A204.1 (cell line): ENCODE results near the gene SLC35F3.
"Not testable (repeated sequence)": the region's sequence is repeated elsewhere in the genome, so short reads cannot be mapped to it uniquely, and the experiment has no call there.

ENCODE experiments used
- FAIRE-seq: peaks from 2 replicates; lab custom pipeline; 2012; peaks lifted over from hg19 to GRCh38; lab: Jason Lieb, UNC

Gene SLC35F3

DNA sequence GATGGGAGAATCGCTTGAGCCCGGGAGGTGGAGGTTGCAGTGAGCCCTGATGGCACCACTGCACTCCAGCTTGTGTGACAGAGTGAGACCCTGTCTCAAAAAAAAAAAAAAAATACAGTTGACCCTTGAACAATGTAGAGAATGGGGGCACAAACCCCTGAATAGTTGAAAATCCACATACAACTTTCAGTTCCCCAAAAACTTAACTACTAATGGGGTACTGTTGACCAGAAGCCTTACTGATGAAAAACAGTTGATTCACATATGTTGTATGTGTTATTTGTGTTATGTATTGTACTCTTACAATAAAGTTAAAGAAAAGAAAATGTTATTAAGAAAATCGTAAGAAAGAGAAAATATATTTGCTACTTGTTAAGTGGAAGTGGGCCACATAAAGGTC, 417.6 kb downstream of the SLC35F3 start:
- FAIRE-seq: no peak

DNA sequence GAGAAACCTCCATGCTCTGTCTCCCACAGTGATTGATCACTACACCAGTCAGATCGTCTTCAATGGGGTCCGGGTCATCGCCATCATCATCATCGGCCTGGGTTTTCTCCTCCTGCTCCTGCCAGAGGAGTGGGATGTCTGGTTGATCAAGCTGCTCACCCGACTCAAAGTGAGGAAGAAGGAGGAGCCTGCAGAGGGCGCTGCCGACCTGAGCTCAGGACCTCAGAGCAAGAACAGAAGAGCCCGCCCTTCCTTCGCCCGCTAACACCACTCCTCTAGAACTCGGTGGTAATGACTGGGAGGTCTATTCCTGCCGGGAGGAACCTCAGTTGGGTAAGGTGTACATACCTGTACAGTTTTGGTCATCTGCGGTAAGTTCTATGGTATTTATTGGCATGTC, 418.5 kb downstream of the SLC35F3 start:
- no peak for FAIRE-seq

DNA sequence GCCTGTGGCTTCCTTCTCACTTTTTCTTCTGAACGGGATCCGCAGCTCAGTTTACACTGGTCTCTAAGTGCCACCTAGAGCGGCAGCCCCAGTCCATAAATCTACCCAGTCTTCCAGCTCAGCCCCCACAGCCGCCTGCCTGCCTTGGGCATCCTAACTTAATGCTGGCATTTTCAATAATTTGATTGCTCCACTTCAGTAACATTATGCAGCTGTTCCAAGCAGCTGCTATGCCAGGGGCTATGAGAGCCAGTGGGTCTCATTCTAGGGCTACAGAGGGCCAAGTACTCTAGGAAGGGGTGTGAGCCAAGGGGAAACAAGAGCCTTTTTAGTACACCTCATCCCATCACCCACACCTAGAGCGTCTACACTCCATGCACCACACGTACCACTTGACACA, 420.3 kb downstream of the SLC35F3 start:
- no peak for FAIRE-seq

DNA sequence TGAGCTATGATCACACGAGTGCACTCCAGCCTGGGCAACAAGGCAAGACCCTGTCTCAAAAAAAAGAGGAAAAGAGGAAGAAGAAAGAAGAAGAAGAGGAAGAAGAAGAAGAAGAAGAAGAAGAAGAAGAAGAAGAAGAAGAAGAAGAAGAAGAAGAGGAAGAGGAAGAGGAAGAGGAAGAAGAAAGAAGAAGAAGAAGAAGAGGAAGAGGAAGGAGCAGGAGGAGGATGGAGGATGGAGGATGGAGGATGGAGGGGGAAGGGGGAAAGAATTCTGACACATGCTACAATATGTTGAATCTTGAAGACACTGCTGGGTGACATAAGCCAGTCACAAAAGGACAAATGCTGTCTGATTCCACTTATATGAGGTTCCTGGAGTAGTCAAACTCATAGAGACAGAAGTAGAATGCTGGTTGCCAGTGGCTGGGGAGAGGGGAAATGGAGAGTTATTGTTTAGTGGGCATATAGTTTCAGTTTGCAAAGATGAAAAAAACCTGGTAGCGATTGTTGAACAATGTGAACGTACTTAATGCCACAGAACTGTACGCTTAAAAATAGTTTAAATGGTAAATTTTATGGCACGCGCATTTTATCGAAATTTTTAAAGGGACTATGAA, 421.5 kb downstream of the SLC35F3 start:
- no peak for FAIRE-seq

DNA sequence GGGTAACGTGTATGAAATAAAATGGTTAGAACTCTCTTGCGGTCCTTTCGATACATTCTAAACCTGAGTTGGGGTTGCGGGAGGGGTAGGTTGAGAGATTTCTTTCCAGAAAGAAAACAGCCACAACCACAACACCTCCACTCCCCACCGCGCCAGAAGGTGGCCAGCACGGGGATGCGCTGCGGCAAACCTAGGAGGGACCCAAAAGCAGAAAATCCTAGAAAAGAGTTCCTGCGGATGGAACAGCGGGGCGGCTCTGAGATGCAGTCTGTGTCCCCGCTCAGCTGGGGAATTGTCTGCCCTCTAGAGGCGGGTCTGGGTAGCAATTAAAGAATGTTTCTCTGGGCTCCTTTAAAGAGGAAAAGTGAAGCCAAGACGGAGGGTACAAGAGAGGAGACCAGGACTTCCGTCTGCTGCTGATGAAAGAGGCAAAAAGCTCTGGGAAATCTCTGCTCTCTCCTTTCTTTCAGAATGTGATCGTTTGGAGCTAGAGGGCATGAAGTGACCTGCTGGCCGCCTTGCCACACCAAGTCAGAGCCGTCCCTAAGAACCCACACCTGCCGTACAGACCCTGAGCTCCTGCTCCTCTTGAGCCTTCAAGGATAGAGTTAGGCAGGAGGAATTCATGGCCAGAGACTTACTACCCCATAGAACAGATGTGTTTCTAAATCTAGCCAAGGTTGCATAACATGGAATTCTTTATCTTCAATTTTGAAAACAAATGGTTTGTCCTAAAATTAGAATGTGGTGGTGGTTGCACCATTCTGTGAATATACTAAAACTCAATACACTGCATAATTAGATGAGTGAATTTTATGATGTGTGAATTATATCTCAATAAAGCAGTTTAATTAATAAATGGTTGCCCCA, 422.3 kb downstream of the SLC35F3 start:
- no peak for FAIRE-seq

DNA sequence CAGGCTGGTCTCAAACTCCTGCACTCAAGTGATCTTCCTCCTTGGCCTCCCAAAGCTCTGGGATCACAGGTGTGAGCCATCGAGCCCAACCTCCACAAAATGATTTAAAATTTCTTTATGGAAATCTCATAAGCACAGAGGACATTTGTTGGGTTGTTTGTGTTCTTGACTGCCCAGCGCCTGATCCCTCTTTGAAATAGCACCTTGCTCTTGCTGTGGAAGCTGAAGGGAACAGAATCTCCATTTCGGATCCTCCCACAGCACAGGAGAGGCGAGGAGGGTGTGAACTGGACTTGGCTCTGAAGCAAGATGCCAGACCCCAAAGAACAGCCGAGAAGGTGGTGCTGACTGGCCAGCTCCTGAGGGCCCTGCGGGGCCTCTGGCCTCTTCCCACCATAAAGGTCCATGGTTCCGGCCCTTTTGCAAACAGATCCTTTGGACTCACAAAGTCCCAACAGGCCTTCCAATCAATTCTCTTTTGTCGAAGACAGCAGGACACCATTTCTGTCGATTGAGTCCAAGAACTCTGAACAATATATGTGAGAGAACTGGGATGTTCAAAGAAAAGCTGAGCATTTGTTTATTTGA, 423.2 kb downstream of the SLC35F3 start:
- no peak for FAIRE-seq

DNA sequence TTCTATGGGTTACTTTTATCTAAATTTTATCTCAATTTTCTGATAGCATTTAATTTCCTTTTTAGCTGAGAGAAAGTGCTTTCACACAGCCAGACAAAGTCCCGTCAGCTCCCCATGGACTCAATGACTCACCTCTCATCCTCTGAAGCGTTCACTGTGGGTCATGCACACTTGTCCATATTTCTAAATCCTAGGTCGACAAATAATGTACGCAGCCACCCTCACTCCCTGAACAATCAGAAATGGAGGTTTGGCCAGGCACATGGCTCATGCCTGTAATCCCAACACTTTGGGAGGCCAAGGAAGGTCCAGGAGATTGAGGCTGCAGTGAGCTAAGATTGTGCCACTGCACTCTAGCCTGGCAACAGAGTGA, 426.4 kb downstream of the SLC35F3 start:
- no peak for FAIRE-seq

DNA sequence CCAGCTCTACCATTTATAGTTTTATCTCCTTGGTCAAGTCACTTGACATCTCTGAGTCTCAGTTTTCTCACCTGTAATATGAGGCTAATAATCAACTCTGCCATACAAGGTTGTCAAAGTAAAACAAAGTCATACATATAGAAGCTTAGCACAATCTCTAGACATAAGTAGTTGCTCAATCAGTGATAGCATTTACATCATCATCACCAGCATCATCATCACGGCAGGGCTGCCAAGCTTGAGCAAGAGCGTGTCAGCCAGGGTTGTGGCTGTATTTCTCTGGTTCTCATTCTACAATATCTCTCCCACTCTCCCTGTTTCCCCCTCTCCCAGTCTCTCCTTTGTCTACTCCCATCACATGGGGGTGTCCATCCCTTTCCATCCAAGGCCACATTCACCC, 427.0 kb downstream of the SLC35F3 start:
- FAIRE-seq: no peak

DNA sequence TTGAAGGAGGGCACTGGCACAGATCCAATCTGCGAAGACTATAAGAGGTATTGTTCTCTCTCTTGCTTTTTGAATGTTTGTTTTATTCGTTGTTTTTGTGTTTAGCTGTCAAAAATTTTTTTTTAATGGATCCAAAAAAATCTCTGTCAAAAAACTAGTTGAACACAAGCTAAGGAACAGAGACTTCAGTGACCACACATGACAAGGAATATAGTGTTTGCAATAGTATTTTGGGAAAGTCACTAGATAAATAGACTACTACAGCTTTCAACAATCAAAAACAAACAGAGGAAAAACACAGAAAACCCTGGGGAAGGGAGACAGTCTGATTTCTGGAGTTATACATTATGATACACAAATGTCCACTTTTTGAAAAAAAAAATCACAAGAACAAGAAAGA, 431.9 kb downstream of the SLC35F3 start:
- FAIRE-seq: no peak

DNA sequence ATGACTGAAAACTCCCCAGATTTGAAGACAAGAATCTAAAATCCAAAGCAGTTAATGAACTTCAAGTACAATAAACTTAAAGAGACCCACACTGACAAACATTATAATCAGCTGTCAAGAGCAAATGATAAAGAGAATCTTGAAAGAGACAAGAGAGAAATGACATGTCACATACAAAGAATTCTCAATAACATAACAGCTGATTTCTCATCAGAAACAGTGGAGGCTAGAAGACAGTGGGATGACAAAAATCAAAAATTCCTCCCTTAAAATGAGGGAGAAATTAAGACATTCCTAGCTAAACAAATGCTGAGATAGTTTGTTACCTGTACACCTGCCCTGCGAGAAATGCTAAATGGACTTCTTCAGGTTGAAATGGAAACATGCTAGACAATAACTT, 432.8 kb downstream of the SLC35F3 start:
- no peak for FAIRE-seq

DNA sequence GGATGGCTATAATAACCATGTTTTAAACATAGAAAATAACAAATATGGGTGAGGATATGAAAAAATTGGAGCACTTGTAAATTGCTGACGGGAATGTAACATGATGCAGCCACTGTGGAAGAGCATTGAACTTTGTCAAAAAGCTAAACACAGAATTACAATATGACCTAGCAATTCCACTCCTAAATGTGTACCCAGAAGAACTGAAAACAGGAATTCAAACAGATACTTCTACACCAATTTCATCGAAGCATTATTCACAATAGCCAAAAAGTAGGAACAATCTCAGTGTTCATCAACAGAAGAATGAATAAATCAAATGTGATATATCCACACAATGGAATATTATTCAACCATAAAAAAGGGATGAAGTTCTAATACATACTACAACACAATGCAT, 436.1 kb downstream of the SLC35F3 start:
- FAIRE-seq: no peak

DNA sequence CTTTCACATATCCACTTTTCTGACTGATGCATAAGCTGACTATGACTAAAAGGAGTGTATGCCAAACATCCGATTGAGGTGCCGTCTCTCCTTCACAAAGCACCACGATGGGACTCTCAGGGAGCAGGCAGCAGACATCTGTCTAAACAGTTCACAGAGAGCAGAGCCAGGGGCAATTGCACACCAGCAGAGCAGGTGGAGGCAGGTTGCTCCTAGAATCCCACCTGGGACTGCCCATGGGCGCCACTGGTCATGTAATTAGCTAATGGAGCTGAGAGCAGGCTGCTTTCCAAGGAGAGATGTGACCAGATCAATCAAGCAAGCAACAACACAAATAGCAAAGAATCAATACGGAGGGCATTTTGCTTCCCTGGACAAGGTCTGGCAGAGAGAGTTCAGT, 438.3 kb downstream of the SLC35F3 start:
- FAIRE-seq: no peak

DNA sequence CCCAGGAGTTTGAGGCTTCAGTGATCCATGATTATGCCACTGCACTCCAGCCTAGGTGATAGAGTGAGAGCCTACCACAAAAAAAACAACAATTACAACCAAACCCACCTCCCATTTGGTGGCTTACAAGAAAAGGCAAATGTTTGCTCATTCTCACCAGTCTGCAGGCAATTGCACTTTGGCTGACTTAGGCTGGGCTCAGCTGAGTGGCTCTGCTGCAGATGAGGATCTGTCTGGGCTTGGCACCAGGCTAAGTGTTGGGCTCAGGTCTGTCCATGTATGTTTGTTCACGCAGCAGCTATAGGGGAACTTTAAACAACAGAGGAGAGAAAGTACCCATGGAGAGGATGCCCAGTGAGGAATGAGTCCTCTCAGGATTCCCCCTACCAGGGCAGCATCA, 440.8 kb downstream of the SLC35F3 start:
- FAIRE-seq: no peak

DNA sequence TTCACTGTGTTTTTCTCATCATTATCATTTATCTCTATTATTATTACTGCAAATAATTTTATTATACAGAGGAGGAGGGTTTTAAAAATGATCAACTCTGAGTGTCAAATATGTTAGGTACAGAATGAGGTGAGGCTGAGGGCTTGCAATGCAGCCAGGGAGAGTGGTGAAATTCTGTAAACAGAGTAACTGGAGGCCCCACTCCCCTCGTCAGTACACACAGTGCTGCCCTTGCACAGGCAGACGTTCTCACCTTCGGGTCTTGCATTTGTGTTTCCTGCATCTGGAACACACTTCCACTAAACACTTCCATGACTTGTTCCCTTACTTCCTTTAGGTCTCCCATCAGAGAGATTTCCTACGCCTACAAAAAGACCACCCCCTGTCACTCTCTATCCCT, 444.5 kb downstream of the SLC35F3 start:
- FAIRE-seq: no peak

DNA sequence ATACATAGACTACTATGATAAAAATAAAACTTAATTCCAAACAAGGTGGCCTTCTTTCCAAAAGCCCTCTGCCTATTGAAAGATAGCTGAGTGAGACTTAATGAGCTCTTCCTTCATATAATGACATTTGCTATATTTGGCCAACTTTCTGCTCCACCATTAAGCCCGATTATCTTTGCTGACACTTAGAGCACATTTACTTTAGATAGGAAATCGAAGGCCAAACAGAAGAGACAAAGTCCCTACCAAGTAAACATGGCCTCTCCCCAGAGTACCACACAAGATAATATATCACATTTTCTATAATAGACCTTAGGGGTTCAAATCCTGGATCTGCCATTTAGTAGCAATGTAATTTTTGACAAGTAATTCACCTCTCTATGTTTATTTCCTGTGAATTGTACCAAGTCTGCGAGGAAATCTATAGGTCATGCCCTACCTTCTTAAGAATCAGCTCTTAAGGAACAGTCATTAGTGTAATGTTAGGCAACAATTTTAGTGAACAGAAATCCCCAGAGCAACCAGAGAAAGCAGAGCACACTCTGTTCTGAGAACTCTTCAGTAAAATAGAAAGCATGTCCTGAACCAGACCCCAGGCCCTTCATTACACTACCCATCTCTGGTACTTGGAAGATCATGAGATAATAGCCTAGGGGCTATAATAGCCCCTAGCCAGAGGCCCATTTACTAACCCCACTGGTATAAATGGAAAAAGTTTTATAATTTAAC, 451.5 kb downstream of the SLC35F3 start:
- no peak for FAIRE-seq

DNA sequence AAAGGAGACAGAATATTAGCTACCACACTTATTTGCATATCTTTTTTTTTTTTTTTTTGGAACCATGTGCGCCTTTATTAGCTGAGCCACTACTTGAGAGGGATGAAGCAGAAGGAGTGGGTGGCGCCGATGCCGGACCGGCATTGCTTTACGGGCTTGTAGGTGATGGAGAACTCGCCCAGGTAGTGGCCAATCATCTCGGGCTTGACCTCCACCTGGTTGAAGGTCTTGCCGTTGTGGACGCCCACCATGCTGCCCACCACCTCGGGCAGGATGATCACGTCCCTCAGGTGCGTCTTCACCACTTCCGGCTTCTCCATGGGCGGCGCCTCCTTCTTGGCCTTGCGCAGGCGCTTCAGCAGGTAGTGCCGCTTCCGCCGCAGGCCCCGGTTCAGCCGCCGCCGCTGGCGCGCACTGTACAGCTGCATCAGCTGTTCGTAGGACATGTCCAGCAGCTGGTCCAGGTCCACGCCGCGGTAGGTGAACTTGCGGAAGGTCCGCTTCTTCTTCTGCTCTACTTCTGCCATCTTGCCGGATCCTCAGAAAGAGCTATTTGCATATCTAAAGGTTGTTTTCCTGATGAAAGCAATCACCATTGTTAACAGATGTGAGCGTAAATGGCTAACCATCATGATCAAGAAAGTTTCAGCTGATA, 452.3 kb downstream of the SLC35F3 start:
- FAIRE-seq: not testable (repeated sequence)

DNA sequence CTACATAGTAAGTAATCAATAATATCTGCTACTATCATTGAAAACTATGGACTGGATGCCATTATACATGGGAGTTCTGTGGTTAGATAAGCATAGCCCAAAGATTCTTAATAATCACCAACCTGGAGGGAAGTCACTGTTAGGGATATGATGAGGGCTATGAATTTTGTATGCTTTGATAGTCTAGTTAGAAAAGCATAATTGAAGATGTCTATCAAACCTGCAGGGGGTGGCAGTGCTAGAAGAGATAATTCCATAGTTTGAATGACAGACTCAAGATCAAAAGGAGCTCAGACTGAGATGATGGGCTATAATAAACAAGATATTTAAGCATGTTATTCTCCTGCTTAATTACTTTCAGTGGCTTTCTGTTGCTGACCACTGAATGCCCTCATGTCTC, 453.4 kb downstream of the SLC35F3 start:
- FAIRE-seq: no peak

DNA sequence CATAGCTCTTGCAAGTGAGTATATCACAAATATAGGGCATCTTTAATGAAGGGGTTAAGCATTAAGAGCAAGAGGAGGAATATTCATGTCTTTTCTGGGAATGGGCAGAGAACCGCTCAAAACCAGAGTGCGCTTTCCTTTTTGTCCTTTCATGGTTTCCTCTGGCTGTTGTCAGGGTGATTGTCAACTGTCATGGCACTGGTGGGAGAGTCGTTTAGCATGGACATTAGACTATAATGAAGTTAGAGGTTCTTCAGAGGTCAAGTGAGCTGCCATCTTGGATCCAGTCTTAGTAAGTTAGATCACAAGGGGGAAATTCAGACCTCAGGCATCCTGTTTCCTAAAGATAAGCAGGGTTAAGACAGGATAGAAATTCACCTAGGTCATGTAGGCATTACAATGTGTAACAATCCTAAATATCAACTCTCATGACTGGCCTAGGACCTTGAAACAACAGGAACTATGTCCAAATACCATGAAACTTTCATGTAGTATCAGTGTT, 456.7 kb downstream of the SLC35F3 start:
- FAIRE-seq: no peak

DNA sequence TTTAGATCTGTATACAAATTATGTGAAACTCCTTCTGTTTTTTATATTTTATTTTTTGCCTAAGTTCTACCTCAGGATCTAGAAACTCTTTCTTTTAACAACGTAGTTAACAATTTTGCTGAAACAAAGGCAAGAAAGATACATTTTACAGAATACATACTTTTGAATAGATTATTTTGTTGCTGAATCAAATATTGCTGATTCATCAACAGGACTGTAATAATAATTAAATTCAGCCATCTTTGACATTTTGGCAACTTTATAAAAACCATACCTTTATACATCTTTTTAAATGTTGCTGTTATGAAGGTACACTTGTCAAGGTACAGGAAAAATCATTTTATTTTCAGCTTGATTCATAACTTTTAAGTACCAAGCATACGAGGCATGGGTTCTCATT, 458.1 kb downstream of the SLC35F3 start:
- FAIRE-seq: no peak

DNA sequence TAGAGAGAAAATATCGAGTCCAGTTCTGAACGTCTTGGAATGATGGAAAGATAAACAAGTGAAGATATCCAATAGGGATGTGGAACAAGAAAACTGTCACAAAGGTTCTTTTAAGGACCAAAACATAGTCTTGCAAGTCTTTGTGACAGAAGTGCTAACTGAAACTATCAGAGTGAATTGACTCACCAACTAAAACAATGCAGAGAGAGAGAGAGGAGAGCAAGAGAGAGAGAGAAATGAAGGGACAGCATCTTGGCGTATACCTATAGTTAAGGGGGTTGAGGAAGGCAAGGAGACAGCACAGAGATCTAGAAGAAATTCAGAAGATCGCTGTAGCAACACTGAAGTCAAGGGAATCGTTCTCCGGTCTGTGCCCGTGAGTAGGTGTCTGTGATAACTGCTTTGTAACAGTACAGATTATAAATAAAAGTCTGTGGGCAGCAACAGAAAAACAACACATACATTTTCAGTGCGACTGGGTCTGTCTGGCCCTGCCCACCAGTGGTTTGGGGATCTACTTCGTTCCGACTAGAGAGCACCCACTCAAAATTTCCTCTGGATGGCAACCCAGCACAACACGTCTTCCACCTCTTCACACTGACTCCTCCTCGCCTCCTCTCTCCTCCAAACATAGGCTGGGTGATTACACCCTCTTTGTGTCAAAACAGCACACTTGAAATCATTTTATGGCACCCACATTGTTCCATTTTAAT, 464.0 kb downstream of the SLC35F3 start:
- no peak for FAIRE-seq

DNA sequence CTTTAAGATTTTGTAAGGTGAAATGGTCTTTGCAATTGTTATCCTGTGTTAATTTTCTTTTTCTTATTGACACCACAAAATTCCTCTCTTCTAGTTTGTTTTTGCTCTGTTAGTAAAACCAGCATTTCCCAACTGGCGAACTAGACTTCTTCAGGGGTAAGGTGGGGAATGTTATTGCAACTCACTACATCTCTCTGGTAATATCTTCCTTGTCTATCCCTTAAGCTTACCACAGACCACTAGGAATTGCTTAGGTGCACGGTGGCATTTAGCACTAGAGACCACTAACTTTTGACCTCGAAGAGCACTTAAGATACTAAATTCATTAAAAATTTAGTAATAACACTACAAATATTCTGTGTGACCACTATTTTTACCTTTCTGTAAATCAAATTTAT, 464.6 kb downstream of the SLC35F3 start:
- no peak for FAIRE-seq

DNA sequence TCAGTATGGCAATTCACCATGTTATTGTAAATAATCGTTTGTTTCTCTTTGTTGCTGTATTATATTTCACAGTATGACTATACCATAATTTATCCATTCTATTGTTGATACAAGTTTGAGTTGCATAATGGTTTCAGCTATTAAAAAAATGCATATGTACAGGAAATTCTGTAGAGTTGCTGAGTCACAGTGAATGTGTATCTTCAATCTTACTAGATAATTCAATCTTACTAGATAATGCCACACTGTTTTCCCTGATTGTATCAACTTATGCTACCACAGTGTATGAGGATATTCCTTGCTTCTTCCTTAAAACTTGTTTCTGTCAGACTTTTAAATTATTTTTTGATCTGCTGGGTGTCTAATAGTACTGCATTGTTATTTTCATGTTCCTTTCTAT, 465.3 kb downstream of the SLC35F3 start:
- FAIRE-seq: no peak
